Activated CD8-positive, alpha-beta T cell treated with anti-CD3 and anti-CD28 coated beads for 36 hours (primary cell): ENCODE results near the gene SLC2A4. TPM values are rescaled to one million over a fixed set of nuclear protein-coding genes. Genes with fewer than 3 reads are reported as not detected.

Experiments
- ATAC-seq: fragments of 200-7000 bp; cut with Tn5 transposase; one replicate; pipeline ENCODE4 v1.10.0; 2021; ENCODE audit warnings: mild to moderate bottlenecking, moderate library complexity
- CTCF ChIA-PET: fragments of 350-600 bp; sonication (Branson Sonifier 250); formaldehyde crosslinking; loops from one replicate; lab custom pipeline; 2021; ENCODE audit warnings: antibody characterized with exemption; lab: Charles Lee
- POLR2A ChIA-PET: fragments of 350-600 bp; sonication (Branson Sonifier 250); formaldehyde crosslinking; loops from one replicate; lab custom pipeline; 2021; ENCODE audit warnings: antibody characterized with exemption; lab: Charles Lee
- DNase-seq: peaks from one replicate; pipeline ENCODE4 v3.0.0-alpha.2; 2020
- H3K27ac Mint-ChIP-seq: one replicate; pipeline ENCODE4 v1.8.0; 2021; ENCODE audit warnings: mild to moderate bottlenecking, mixed read lengths
- H3K27me3 Mint-ChIP-seq: one replicate; pipeline ENCODE4 v1.8.0; 2021; ENCODE audit warnings: mixed read lengths
- H3K36me3 Mint-ChIP-seq: one replicate; pipeline ENCODE4 v1.8.0; 2021; ENCODE audit warnings: low read depth, mixed read lengths
- H3K4me1 Mint-ChIP-seq: one replicate; pipeline ENCODE4 v1.8.0; 2021; ENCODE audit warnings: low read depth, mixed read lengths
- H3K4me3 Mint-ChIP-seq: one replicate; pipeline ENCODE4 v1.8.0; 2021; ENCODE audit warnings: mild to moderate bottlenecking, moderate library complexity, mixed read lengths
- H3K9me3 Mint-ChIP-seq: one replicate; pipeline ENCODE4 v1.8.0; 2021; ENCODE audit warnings: mixed read lengths
- CTCF ChIP-seq: fragments of 200-600 bp; IDR thresholded peaks from one replicate; pipeline ENCODE4 v1.8.0; 2022; ENCODE audit warnings: antibody characterized with exemption, mild to moderate bottlenecking
- intact Hi-C: fragments of 100-400 bp; cut with micrococcal nuclease; formaldehyde crosslinking; loops from one replicate; pipeline ENCODE4 v1.10.0; 2022
- total RNA-seq, 2 experiments: library from RNA; stranded (reverse); gene quantifications; one replicate each; pipeline ENCODE4 v1.2.3, GENCODE V29; 2021

Gene SLC2A4
- total RNA-seq, 2 experiments from 2014 or later = 0.07 to 0.25 TPM

DNA sequence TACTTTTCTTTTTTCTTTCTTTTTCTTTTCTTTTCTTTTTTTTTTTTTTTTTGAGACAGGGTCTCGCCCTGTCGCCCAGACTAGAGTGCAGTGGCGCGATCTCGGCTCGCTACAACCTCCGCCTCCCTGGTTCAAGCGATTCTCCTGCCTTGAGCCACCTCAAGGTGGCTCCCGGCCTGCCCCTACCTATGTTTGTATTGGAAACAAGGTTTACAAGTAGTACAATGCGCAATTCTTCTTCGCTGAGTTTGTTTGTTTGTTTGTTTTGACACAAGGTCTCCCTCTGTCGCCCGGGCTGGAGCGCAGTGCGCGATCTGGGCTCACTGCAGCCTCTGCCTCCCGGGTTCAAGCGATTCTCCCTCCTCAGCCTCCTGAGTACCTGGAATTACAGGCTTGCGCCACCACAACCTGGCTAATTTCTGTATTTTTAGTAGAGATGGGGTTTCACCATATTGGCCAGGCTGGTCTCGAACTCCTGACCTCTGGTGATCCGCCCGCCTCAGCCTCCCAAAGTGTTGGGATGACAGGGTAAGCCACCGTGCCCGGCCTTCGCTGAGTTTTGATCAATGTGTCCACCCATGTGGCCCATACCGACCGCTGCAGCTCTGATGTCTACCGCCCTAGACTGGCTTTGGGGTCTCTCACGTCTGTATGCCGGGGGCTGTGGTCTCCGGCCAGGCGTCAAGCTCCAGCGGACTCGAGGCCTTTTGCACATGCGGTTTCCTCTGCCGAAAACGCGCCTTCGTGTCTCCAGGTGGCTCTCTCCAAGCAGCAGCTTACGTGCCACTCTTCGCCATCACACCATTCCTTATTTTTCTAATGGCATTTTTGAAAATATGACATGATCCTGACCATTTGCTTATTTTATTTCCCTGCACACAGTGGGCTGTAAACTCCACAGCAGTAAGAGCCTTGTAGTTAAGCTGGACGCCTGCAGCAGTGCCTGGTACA, 14.0 kb downstream of the SLC2A4 start:
- intact Hi-C loops = loop anchor here (2.0 kb wide), 1 partner anchor 15 kb away; the partner anchor contains the start of gene SLC2A4
- Mint-ChIP-seq H3K27ac (no peak overlapping the region), H3K4me1 (peaks cover 14% of the 10 kb centered on the region), H3K36me3 (no peaks in the 10 kb centered on the region), H3K4me3 (peak overlapping the region; percentile 66), H3K9me3 (no peaks in the 10 kb centered on the region), H3K27me3 (peaks cover 23% of the 10 kb centered on the region)
- ATAC-seq = no peak
- ChIA-PET POLR2A (interaction anchor here (0.9 to 3.1 kb wide), 5 partner anchors 10 to 18 kb away, joined by 4 to 14 read pairs (median 5); partner anchors contain the start of gene SLC2A4), CTCF (interaction anchor here (0.7 to 5.9 kb wide), 26 partner anchors 7 to 250 kb away, joined by 3 to 144 read pairs (median 7); partner anchors contain the start of genes ACADVL, ACAP1, DLG4 and GABARAP)
- no peak for DNase-seq
- peak; percentile 33 for TF ChIP-seq CTCF

DNA sequence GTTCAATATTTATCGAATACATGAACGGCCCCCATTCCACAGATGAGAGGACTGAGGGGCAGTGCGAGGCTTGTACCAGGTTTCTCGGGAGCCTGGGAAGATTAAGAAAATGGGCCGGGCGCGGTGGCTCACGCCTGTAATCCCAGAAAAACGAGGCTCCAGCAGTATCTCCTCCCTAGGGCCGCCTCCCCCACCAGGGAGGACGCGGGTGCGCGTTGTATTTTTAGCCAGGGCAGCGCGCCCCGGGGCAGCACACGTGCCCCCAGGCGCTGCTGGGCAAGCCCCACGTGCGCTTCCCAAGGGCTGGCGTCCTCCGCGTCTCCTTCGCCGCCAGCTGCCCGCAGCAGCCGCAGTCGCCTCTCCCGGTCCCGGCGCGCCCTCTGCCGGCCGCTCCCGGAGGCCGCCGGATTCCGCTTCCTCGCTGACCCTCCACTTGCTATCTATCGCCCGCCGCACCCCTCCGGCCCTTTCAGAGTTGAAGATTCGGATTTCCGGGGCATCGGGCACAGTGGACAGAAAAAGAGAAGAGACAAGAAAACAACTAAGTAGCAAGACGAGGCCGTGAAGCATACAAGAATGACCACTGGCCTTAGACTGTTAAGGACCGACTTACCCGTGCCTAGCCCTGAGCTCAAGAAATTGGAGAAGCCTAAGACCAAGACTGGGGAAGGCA, 14.8 kb downstream of the SLC2A4 start:
- intact Hi-C loops = no loop called here
- DNase-seq (peak; percentile 70), ATAC-seq (peak; percentile 35)
- peak; percentile 99 for TF ChIP-seq CTCF
- ChIA-PET POLR2A (interaction anchor here (0.8 to 3.1 kb wide), 8 partner anchors 9 to 76 kb away, joined by 3 to 14 read pairs (median 4); partner anchors contain the start of gene SLC2A4), CTCF (interaction anchor here (0.7 to 5.9 kb wide), 35 partner anchors 8 to 250 kb away, joined by 3 to 144 read pairs (median 6); partner anchors contain the start of genes ACADVL, ACAP1, DLG4 and GABARAP)
- peaks cover 23% of the 10 kb centered on the region for H3K27me3 Mint-ChIP-seq
- H3K4me3 Mint-ChIP-seq = no peak overlapping the region
- no peaks in the 10 kb centered on the region for H3K9me3 Mint-ChIP-seq
- no peak overlapping the region for H3K27ac Mint-ChIP-seq
- peaks cover 14% of the 10 kb centered on the region for H3K4me1 Mint-ChIP-seq
- no peaks in the 10 kb centered on the region for H3K36me3 Mint-ChIP-seq

- peaks cover 12% of the 10 kb centered on the region for H3K36me3 Mint-ChIP-seq
- no peak overlapping the region for H3K27ac Mint-ChIP-seq
- ChIA-PET POLR2A (no interaction called here), CTCF (interaction anchor here (1.2 kb wide), 1 partner anchor 23 kb away, joined by 3 read pairs; the partner anchor contains the start of gene SLC2A4)
- no peaks in the 10 kb centered on the region for H3K27me3 Mint-ChIP-seq
- ATAC-seq = no peak
- intact Hi-C loops = no loop called here
- DNase-seq = no peak
- H3K9me3 Mint-ChIP-seq = peaks cover 2% of the 10 kb centered on the region
- peaks cover 11% of the 10 kb centered on the region for H3K4me1 Mint-ChIP-seq
- no peak for TF ChIP-seq CTCF
- H3K4me3 Mint-ChIP-seq = no peak overlapping the region
These were observed 22.7 kb downstream of the SLC2A4 start for GRCh38 chr17:7304179-7304578.

- ChIA-PET CTCF (interaction anchor here (2.4 kb wide), 1 partner anchor 11 kb away, joined by 27 read pairs; no protein-coding TSS in a partner anchor), POLR2A (interaction anchor here (1.4 kb wide), 1 partner anchor 14 kb away, joined by 3 read pairs; no protein-coding TSS in a partner anchor)
- ATAC-seq = peak; percentile 84
- no peak for TF ChIP-seq CTCF
- peaks cover 38% of the 10 kb centered on the region for H3K4me1 Mint-ChIP-seq
- peak; percentile 100 for DNase-seq
- H3K27me3 Mint-ChIP-seq = no peaks in the 10 kb centered on the region
- H3K36me3 Mint-ChIP-seq = peaks cover 38% of the 10 kb centered on the region
- peak within 1 kb of the TSS; percentile 94 for H3K4me3 Mint-ChIP-seq
- H3K9me3 Mint-ChIP-seq = peaks cover 2% of the 10 kb centered on the region
- intact Hi-C loops = no loop called here
- peak within 1 kb of the TSS; percentile 98 for H3K27ac Mint-ChIP-seq
These were observed 25.6 kb downstream of the SLC2A4 start, which contains the start of gene EIF5A for GRCh38 chr17:7306911-7307685. TSS of gene EIF5A (plus strand) at chr17:7307628. CDS start at chr17:7309636, 2,008 bp downstream.
